IPS-15b (cell line): ENCODE measurements around the gene LRRC2.
"Not testable (repeated sequence)": the region's sequence is repeated elsewhere in the genome, so short reads cannot be mapped to it uniquely, and the experiment has no call there.

Source experiments
- H3K27me3 ChIP-seq: one replicate; pipeline ENCODE4 v1.6.1; 2013; ENCODE audit warnings: low read length; ENCODE audit not compliant: control insufficient read depth, insufficient read depth
- H3K36me3 ChIP-seq: one replicate; pipeline ENCODE4 v1.6.1; 2013; ENCODE audit warnings: low read length; ENCODE audit not compliant: control insufficient read depth, insufficient read depth
- H3K4me1 ChIP-seq: one replicate; pipeline ENCODE4 v1.6.1; 2013; ENCODE audit warnings: mild to moderate bottlenecking, low read length; ENCODE audit not compliant: control insufficient read depth, insufficient read depth
- H3K4me3 ChIP-seq: one replicate; pipeline ENCODE4 v1.5.1; 2013; ENCODE audit warnings: low read depth, low read length
- H3K9ac ChIP-seq: one replicate; pipeline ENCODE4 v1.6.1; 2013; ENCODE audit warnings: low read depth, mild to moderate bottlenecking, low read length
- H3K9me3 ChIP-seq: one replicate; pipeline ENCODE4 v1.6.1; 2013; ENCODE audit warnings: mild to moderate bottlenecking, low read length; ENCODE audit not compliant: control insufficient read depth, insufficient read depth

The LRRC2 gene

DNA sequence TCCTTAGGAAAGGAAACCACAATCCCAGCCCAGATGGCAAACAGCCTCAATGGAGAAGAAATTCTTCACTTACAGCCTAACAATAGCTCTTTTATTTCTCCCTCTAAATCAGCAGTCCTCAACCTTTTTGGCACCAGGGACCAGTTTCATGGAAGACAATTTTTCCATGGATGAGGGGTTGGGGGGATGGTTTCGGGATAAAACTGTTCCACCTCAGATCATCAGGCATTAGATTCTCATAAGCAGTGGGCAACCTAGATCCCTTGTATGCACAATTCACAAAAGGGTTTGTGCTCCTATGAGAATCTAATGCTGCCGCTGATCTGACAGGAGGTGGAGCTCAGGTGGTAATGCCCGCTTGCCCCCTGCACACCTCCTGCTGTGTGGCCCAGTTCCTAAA is 17.5 kb downstream of the LRRC2 start:
- peaks cover 20% of the 10 kb centered on the region for H3K4me1 ChIP-seq
- not testable (repeated sequence) for H3K4me3 ChIP-seq, H3K9ac ChIP-seq, H3K36me3 ChIP-seq, H3K9me3 ChIP-seq, H3K27me3 ChIP-seq

DNA sequence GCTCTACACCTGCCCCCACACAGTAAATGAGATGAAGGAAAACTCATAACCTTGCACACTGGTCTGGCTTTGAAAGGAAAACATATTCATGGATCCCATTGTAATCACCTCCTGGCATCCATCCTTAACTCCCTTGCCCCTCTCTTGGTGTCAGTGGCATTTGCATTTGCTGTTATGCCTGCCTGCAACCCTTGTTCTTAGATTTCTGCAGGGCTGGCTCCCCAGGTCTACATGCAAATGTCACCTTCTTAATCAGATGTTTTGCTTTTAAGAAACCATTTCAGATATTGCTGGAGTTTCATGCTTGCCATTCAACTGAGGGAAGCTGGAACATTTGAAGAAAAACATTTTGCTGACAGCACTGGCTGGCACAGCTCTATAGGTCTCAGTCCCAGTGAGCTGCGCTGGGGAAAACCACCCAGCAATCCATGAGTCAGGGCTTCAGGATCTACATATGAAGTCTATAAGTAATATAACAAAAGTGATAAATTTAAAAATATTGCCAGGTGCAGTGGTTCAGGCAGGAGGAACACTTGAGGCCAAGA is 19.1 kb downstream of the LRRC2 start:
- Histone ChIP-seq H3K27me3 (no peaks in the 10 kb centered on the region), H3K36me3 (no peaks in the 10 kb centered on the region), H3K9me3 (peaks cover 9% of the 10 kb centered on the region), H3K9ac (no peak overlapping the region), H3K4me1 (peaks cover 20% of the 10 kb centered on the region), H3K4me3 (no peak overlapping the region)

DNA sequence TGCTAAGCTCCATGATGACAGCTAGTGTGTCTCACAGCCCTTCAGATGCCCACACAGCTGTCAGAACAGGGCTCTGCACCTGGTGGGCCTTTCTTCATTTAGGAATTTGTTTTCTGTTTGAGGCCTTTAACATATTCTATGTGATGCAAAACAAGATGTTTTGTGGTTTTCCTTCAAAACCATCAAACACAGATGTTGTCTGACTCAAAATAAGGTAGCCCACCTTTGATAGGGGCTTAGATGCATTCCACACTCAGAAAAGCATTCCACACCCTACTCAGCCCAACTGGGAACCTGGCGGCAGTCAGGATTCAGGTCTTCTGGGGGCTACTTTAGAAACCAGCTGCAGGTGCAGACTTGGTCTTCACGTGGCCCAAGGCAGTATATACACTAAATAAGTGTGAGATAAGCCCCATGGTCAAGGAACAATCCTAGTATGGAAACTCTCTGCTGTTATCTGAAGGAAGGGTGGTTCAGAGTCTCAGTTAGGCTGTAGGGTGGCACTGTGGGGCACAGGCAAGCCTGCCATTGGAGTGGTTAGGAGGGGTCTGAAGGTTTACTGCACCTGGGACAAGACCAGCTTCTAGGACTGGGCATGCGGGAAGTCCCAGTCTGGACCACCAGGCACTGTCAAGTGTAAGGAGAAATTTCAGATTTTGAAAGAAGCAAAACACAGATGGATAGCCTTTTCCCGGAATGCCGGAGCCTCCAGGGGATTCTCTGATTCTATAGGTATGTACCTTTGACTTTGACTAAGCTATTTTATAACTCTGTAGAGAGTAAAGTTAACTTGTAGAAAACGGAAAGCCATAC is 20.1 kb downstream of the LRRC2 start:
- H3K4me3 ChIP-seq = no peak overlapping the region
- no peaks in the 10 kb centered on the region for H3K27me3 ChIP-seq
- H3K9ac ChIP-seq = no peak overlapping the region
- H3K9me3 ChIP-seq = peaks cover 9% of the 10 kb centered on the region
- peaks cover 20% of the 10 kb centered on the region for H3K4me1 ChIP-seq
- H3K36me3 ChIP-seq = no peaks in the 10 kb centered on the region

DNA sequence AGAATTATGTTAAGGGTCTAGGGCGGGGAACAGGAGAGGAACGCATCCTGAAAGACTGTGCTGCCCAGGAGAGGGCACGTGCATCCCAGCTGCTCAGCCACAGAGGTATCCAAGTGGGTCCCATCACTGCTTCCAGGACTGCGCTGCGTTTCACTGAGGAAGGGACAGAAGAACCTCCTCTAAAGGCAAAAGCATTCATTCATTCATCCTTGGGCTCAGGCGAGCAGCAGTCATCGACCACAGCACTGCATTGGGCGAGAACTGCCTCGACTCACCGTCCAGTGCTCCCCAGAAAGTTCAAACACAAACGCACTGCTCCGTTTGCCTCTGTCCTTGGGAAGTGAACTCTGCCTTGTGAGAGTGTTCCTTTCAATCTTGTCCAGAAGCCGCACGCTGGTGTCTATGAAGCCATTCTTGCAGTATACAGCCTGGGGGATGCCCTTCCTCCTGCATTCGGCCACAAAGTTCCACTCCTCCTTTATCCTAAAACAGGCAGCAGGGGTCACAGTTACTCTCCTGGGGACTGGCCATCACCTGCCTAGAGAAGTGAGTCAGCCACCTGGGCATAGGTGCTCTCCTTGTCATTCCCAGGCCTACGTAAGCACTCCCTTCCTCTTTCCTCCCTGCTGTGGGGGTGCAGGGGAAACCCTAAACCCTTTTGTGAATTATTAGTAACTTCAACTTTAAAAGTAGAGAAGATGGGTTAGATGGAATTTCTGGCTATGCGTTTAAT is 21.2 kb downstream of the LRRC2 start:
- H3K9me3 ChIP-seq = peaks cover 9% of the 10 kb centered on the region
- H3K4me1 ChIP-seq = peaks cover 20% of the 10 kb centered on the region
- no peak overlapping the region for H3K4me3 ChIP-seq
- no peaks in the 10 kb centered on the region for H3K36me3 ChIP-seq
- H3K9ac ChIP-seq = peak overlapping the region; percentile 37
- no peaks in the 10 kb centered on the region for H3K27me3 ChIP-seq

DNA sequence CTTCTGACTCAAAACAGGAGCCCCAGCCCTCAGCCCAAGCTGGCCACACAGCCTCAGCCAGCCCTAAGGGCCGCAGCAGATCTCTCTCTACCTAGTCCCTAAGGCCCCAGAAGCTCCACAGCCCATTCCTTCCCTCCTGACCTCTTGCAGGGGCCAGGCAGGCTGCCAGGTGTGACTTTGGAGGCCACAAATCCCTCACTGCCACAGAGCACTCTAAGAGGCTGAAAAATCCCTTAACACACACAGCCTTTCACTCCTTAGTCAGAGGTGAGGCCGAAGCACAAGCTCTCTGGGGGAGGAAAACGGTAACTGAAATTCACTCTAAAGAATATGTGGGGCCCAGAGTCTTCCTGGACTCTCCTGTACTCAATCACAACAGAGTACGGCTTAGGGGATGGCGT is 23.3 kb downstream of the LRRC2 start:
- no peaks in the 10 kb centered on the region for H3K9me3 ChIP-seq
- no peak overlapping the region for H3K4me3 ChIP-seq
- no peaks in the 10 kb centered on the region for H3K36me3 ChIP-seq
- H3K27me3 ChIP-seq = no peaks in the 10 kb centered on the region
- H3K4me1 ChIP-seq = peaks cover 22% of the 10 kb centered on the region
- H3K9ac ChIP-seq = no peak overlapping the region

DNA sequence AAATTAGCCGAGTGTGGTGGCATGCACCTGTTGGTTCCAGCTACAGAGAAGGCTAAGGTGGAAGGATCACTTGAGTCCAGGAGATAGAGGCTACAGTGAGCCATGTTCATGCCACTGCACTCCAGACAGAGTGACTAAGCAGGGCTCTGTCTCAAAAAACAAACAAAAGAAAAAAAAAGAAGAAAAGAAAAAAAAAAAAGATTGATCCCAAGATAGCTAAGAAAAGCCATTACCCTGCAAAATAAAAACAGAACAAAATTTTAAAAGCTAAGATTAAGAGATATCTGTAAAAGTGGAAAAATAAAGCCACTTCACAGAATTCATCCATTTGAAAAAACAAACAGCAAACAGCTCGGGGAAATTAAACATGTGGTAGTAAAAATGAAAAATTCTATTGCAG is 23.8 kb downstream of the LRRC2 start:
- H3K4me3 ChIP-seq = no peak overlapping the region
- no peaks in the 10 kb centered on the region for H3K9me3 ChIP-seq
- no peak overlapping the region for H3K9ac ChIP-seq

DNA sequence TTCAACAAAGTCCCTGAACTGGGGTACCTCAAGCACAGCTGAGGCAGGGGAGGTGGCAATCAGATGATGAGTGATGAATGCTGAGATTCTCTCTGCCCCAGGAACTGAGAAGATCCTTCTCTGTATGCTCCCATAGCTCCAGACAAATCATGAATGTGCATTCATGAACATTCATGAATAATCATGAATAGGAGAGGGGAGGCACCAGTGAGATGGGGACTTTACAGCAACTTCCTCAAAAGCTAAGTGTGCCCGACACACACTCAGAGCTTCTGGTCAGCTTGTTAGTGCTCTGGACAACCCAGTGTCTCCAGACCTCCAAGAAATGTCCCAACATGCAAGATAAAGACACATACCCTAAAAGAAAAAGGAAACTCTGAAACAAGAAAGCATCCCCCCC is 24.3 kb downstream of the LRRC2 start:
- Histone ChIP-seq H3K36me3 (no peaks in the 10 kb centered on the region), H3K4me3 (no peak overlapping the region), H3K27me3 (no peaks in the 10 kb centered on the region), H3K9ac (no peak overlapping the region), H3K4me1 (peaks cover 24% of the 10 kb centered on the region), H3K9me3 (no peaks in the 10 kb centered on the region)

More for the DNA sequence above, 23.8 kb downstream of the LRRC2 start:
- no peaks in the 10 kb centered on the region for H3K36me3 ChIP-seq
- no peaks in the 10 kb centered on the region for H3K27me3 ChIP-seq
- H3K4me1 ChIP-seq = peaks cover 26% of the 10 kb centered on the region

DNA sequence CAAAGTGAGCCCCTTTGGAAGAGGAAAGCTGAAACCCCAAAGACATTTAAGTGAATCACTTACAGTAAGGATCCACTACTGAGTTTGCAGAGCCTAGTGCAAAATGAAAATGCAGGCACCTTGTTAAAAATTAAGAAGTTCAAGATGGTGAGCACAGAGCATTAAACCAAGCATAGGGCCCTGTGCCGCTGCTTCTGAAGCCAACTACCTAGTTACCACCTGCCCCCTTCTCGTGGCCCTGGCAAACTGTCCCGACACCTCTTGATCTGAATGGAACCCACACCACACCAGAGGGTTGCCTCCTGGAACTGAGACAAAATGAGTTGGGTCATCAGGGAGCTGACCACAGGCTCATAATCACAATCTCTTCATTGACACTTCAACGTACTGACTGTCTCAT is 25.6 kb downstream of the LRRC2 start:
- H3K4me1 ChIP-seq = peaks cover 16% of the 10 kb centered on the region

DNA sequence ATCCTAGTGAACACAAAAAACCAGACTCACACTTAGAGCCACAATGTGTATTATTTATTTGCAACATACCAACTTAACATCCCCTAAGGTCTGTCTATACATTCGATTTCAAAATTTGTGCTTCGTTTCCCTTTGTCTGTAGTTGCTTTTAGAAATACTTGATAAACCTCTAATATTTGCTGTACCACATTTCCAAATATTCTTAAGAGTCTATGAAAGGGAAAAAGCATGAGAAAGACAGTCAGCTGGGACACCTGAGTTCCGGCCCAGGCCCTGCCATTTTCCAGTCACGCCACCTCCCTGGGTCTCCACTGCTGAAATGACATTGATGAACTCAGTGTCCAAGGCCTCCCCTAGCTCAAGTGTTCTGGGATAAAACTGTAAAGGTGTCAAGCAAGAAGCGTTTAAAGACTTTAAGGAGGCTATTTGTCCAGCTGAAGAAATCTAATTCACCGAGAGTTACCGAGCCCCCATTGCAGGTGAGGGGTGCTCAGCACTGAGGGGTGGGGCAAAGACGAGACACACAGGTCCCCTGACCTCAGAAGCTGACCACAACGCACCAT is 26.6 kb downstream of the LRRC2 start:
- no peak overlapping the region for H3K9ac ChIP-seq
- H3K9me3 ChIP-seq = no peaks in the 10 kb centered on the region
- peaks cover 6% of the 10 kb centered on the region for H3K4me1 ChIP-seq

More for the DNA sequence above, 25.6 kb downstream of the LRRC2 start:
- no peaks in the 10 kb centered on the region for H3K36me3 ChIP-seq
- H3K4me3 ChIP-seq = no peak overlapping the region
- H3K9ac ChIP-seq = no peak overlapping the region
- no peaks in the 10 kb centered on the region for H3K27me3 ChIP-seq
- no peaks in the 10 kb centered on the region for H3K9me3 ChIP-seq

DNA sequence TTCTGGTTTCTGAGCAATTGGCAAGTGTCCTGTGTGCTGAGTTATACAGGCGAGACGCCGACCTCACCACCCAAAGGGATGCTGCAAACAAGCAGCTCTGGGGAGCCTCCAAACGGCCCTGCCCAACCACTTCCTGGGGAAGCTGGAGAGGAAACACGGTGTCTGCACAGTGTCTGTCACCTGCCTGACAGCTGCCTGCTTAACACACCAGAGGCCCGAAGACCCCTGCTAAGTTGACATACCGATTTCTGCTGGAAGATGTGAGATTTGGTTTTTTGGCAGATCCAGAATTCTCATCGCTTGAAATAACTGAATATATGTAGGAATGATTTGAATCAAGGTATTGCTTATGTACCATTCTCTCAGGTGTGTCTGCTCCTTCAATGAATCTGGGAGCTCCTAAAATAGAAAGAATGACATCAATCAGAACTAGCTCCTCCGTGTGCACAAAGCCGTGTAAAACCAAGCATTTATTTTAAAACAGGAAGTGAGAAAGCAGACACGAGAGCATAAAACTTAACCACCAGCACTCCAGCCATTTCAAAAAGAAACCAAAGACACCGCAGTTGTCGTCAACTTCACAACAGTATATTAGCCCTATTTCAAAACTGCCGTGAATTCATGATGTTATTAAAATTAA is 27.2 kb downstream of the LRRC2 start:
- no peak overlapping the region for H3K9ac ChIP-seq
- H3K36me3 ChIP-seq = no peaks in the 10 kb centered on the region
- no peak overlapping the region for H3K4me3 ChIP-seq
- H3K27me3 ChIP-seq = no peaks in the 10 kb centered on the region
- H3K4me1 ChIP-seq = peaks cover 6% of the 10 kb centered on the region
- no peaks in the 10 kb centered on the region for H3K9me3 ChIP-seq

More for the DNA sequence above, 26.6 kb downstream of the LRRC2 start:
- H3K36me3 ChIP-seq = no peaks in the 10 kb centered on the region
- H3K4me3 ChIP-seq = no peak overlapping the region
- H3K27me3 ChIP-seq = no peaks in the 10 kb centered on the region

DNA sequence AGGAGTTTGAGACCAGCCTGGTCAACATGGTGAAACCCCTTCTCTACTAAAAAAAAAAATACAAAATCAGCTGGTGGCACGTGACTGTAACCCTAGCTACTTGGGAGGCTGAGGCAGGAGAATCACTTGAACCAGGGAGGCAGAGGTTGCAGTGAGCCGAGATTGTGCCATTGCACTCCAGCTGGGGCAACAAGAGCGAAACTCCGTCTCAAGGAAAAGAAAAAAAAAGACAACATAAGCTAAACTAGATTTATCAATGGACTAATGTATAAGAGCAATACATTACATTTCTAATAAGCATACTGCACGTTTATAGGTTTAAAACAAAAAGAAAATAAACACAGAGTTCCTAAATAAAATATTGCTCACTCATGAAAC is 27.7 kb downstream of the LRRC2 start:
- not testable (repeated sequence) for H3K9me3 ChIP-seq, H3K36me3 ChIP-seq, H3K9ac ChIP-seq, H3K4me1 ChIP-seq, H3K27me3 ChIP-seq, H3K4me3 ChIP-seq
